ENCODE data around the gene PGA4. TPM values are rescaled to one million over a fixed set of nuclear protein-coding genes. Genes with fewer than 3 reads are reported as not detected.

PGA4 gene
- polyA plus RNA-seq, 1 of the 3 experiments (the other 2 are of a cell fraction) = not detected

GRCh38 chr11:61198948-61199523 lies 23.1 kb upstream of the PGA4 start (continued):
- TF ChIP-seq MAX (IDR thresholded peaks at IDR 0.05; ENCODE audit: low read depth) (no peak), REST (IDR thresholded peaks at IDR 0.05; ENCODE audit: low read depth, low read length) (no peak), EZH2phosphoT487 (IDR thresholded peaks at IDR 0.05; ENCODE audit: borderline replicate concordance, low read depth) (no peak), FOXJ3 (CRISPR knock-in tag; IDR thresholded peaks at IDR 0.05) (no peak), TCF12 (IDR thresholded peaks at IDR 0.05) (no peak)

GRCh38 chr11:61201476-61201875 lies 20.7 kb upstream of the PGA4 start:
- Histone ChIP-seq H4K20me1 (ENCODE audit: insufficient read depth) (no peaks in the 10 kb centered on the region), H3K36me3 (replicated peaks in 1 of 2; ENCODE audit: control insufficient read depth in 1 of 2, insufficient read depth in 2 of 2, low read length in 1 of 2) (no peaks in the 10 kb centered on the region), H3F3A (replicated peaks; ENCODE audit: insufficient read depth) (no peaks in the 10 kb centered on the region), H3K27ac (ENCODE audit: low read depth in 2 of 2, low read length in 1 of 2) (no peak overlapping the region), H3K9me2 (no peaks in the 10 kb centered on the region), H2AFZ (ENCODE audit: low read depth) (no peak overlapping the region), H3K9me3 (no peaks in the 10 kb centered on the region), H3K4me1 (ENCODE audit: control insufficient read depth in 1 of 2, insufficient read depth in 2 of 2, low read depth in 1 of 2, low read length in 1 of 2) (no peaks in the 10 kb centered on the region), H3K4me3 (ENCODE audit: low read depth in 2 of 2, low read length in 1 of 2) (no peak overlapping the region), H3K27me3 (ENCODE audit: insufficient read depth) (peaks cover 14% of the 10 kb centered on the region; the same call in 1 of the 2 replicates), H3K4me2 (no peak overlapping the region), H3K9ac (no peak overlapping the region), H3K79me2 (ENCODE audit: insufficient read depth) (no peaks in the 10 kb centered on the region)
- WGBS (ENCODE audit: low lambda C conversion rate) = 70% methylated on average over 13 of the region's 14 CpGs
- ChIA-PET CTCF (interaction anchor here (1.9 kb wide), 1 partner anchor 14 kb away, joined by 7 read pairs; no protein-coding TSS in a partner anchor), POLR2A (no interaction called here)
- no peak for DNase-seq
- TF ChIP-seq NFIC (IDR thresholded peaks at IDR 0.05; ENCODE audit: borderline replicate concordance) = no peak
- TF ChIP-seq CHD2 (IDR thresholded peaks at IDR 0.05; ENCODE audit: low read length, partially characterized antibody) = no peak
- TF ChIP-seq PBX3 (IDR thresholded peaks at IDR 0.05) = no peak
- no peak for TF ChIP-seq YY1 (IDR thresholded peaks at IDR 0.05; ENCODE audit: low read depth)
- TF ChIP-seq FOSL2 (IDR thresholded peaks at IDR 0.05; ENCODE audit: borderline replicate concordance, low read depth) = no peak
- no peak for TF ChIP-seq SIN3A (IDR thresholded peaks at IDR 0.05; ENCODE audit: borderline replicate concordance, low read depth, low read length)
- no peak for TF ChIP-seq POLR2AphosphoS5 (IDR thresholded peaks at IDR 0.05; ENCODE audit: low read depth, low read length)
- TF ChIP-seq EP300 (IDR thresholded peaks at IDR 0.05; ENCODE audit: borderline replicate concordance in 1 of 2, low read depth in 1 of 2, low read length in 1 of 2) = no peak
- TF ChIP-seq FOXJ3 (CRISPR knock-in tag; IDR thresholded peaks at IDR 0.05) = no peak
- no peak for TF ChIP-seq MXI1 (IDR thresholded peaks at IDR 0.05; ENCODE audit: low read depth, low read length)
- TF ChIP-seq EZH2phosphoT487 (IDR thresholded peaks at IDR 0.05; ENCODE audit: borderline replicate concordance, low read depth) = no peak
- TF ChIP-seq TAF1 (IDR thresholded peaks at IDR 0.05; ENCODE audit: borderline replicate concordance, low read depth, low read length) = no peak
- TF ChIP-seq ZBTB33 (IDR thresholded peaks at IDR 0.05; ENCODE audit: borderline replicate concordance, low read depth) = no peak
- no peak for TF ChIP-seq REST (IDR thresholded peaks at IDR 0.05; ENCODE audit: low read depth, low read length)
- TF ChIP-seq ELF1 (IDR thresholded peaks at IDR 0.05) = no peak
- no peak for TF ChIP-seq RAD21 (IDR thresholded peaks at IDR 0.05; ENCODE audit: low read length)
- TF ChIP-seq RXRA (IDR thresholded peaks at IDR 0.05; ENCODE audit: borderline replicate concordance, low read depth) = no peak
- no peak for TF ChIP-seq JUND (IDR thresholded peaks at IDR 0.05)
- TF ChIP-seq TEAD4 (IDR thresholded peaks at IDR 0.05; ENCODE audit: borderline replicate concordance, insufficient read depth) = no peak
